Neural cell (in vitro differentiated cells): ENCODE measurements around the gene ZDHHC14. TPM values are rescaled to one million over a fixed set of nuclear protein-coding genes. Genes with fewer than 3 reads are reported as not detected.

Experiments used
- H2AFZ ChIP-seq: fragments of 200-600, 300-800 bp; sonication (generic), shearing (Covaris generic); 2 replicates; pipeline ENCODE4 v1.6.0; 2014; ENCODE audit warnings: low read depth, mild to moderate bottlenecking, antibody characterized with exemption, low read length, moderate library complexity
- H3F3A ChIP-seq: fragments of 200-600 bp; shearing (Covaris generic); 2 replicates; pipeline ENCODE4 v1.6.1; 2016; ENCODE audit warnings: mild to moderate bottlenecking, moderate library complexity, mixed read lengths, antibody characterized with exemption, low read length; ENCODE audit not compliant: insufficient read depth, poor library complexity, severe bottlenecking
- H3K27ac ChIP-seq: fragments of 200-600, 300-800 bp; sonication (generic), shearing (Covaris generic); 2 replicates; pipeline ENCODE4 v1.5.1; 2014; ENCODE audit warnings: mild to moderate bottlenecking, low read length, moderate library complexity
- H3K27me3 ChIP-seq: fragments of 300-800, 200-600 bp; sonication (generic), shearing (Covaris generic); 2 replicates; pipeline ENCODE4 v1.6.0; 2014; ENCODE audit warnings: mild to moderate bottlenecking, low read depth, low read length, moderate library complexity; ENCODE audit not compliant: insufficient read depth
- H3K36me3 ChIP-seq: fragments of 300-800, 200-600 bp; sonication (generic), shearing (Covaris generic); 2 replicates; pipeline ENCODE4 v1.5.1; 2014; ENCODE audit warnings: mild to moderate bottlenecking, antibody characterized with exemption, low read length, moderate library complexity; ENCODE audit not compliant: insufficient read depth
- H3K4me2 ChIP-seq: fragments of 300-800, 200-600 bp; sonication (generic), shearing (Covaris generic); 2 replicates; pipeline ENCODE4 v1.6.0; 2014; ENCODE audit warnings: mild to moderate bottlenecking, low read length
- H3K4me3 ChIP-seq: fragments of 300-800, 200-600 bp; sonication (generic), shearing (Covaris generic); 2 replicates; pipeline ENCODE4 v1.5.1; 2014; ENCODE audit warnings: mild to moderate bottlenecking, low read length, moderate library complexity
- H3K79me2 ChIP-seq: fragments of 200-600 bp; shearing (Covaris generic); replicated peaks from 2 replicates; pipeline ENCODE4 v1.6.0; 2014; ENCODE audit warnings: mild to moderate bottlenecking, low read length, moderate library complexity; ENCODE audit not compliant: insufficient read depth
- H3K9ac ChIP-seq: fragments of 300-800, 200-600 bp; sonication (generic), shearing (Covaris generic); 2 replicates; pipeline ENCODE4 v1.6.1; 2016; ENCODE audit warnings: mild to moderate bottlenecking, low read length, mixed read lengths
- H3K9me2 ChIP-seq: fragments of 200-600 bp; shearing (Covaris generic); 2 replicates; pipeline ENCODE4 v1.6.1; 2016; ENCODE audit warnings: mild to moderate bottlenecking, low read length, mixed read lengths; ENCODE audit not compliant: insufficient read depth
- H3K9me3 ChIP-seq: fragments of 200-600, 300-800 bp; sonication (generic), shearing (Covaris generic); 2 replicates; pipeline ENCODE4 v1.6.1; 2016; ENCODE audit warnings: mild to moderate bottlenecking, mixed run types, low read length, moderate library complexity, mixed read lengths
- H4K20me1 ChIP-seq: fragments of 200-600 bp; shearing (Covaris generic); 2 replicates; pipeline ENCODE4 v1.6.1; 2016; ENCODE audit warnings: mild to moderate bottlenecking, mixed run types; ENCODE audit not compliant: insufficient read depth
- CTCF ChIP-seq: fragments of 450-650 bp; IDR thresholded peaks from 2 replicates; pipeline ENCODE4 v1.5.1; 2014; ENCODE audit warnings: antibody characterized with exemption, mild to moderate bottlenecking, moderate library complexity; ENCODE audit not compliant: poor library complexity, severe bottlenecking
- EP300 ChIP-seq: fragments of 450-650 bp; conservative IDR thresholded peaks from 2 replicates; pipeline ENCODE4 v1.6.1; 2014; ENCODE audit warnings: antibody characterized with exemption, mild to moderate bottlenecking, moderate library complexity; ENCODE audit not compliant: poor library complexity, severe bottlenecking
- EZH2 ChIP-seq: fragments of 200-600, 300-800 bp; shearing (Covaris generic), sonication (generic); IDR thresholded peaks from 2 replicates; pipeline ENCODE4 v1.6.1; 2014; ENCODE audit warnings: antibody characterized with exemption, low read length, borderline replicate concordance, mild to moderate bottlenecking; ENCODE audit not compliant: insufficient read depth, poor library complexity, severe bottlenecking
- MXI1 ChIP-seq: fragments of 450-650 bp; conservative IDR thresholded peaks from 2 replicates; pipeline ENCODE4 v1.6.1; 2014; ENCODE audit warnings: antibody characterized with exemption, mild to moderate bottlenecking; ENCODE audit not compliant: poor library complexity, severe bottlenecking
- POLR2AphosphoS5 ChIP-seq: IDR thresholded peaks from 2 replicates; pipeline ENCODE4 v1.6.1; 2012
- RAD21 ChIP-seq: fragments of 450-650 bp; conservative IDR thresholded peaks from 2 replicates; pipeline ENCODE4 v1.6.1; 2014; ENCODE audit warnings: antibody characterized with exemption, mild to moderate bottlenecking, moderate library complexity
- REST ChIP-seq: IDR thresholded peaks from 2 replicates; pipeline ENCODE4 v1.6.1; 2012; ENCODE audit warnings: borderline replicate concordance
- SMC3 ChIP-seq: fragments of 450-650 bp; conservative IDR thresholded peaks from 2 replicates; pipeline ENCODE4 v1.6.1; 2014; ENCODE audit warnings: antibody characterized with exemption, mild to moderate bottlenecking, moderate library complexity; ENCODE audit not compliant: poor library complexity
- TAF1 ChIP-seq: IDR thresholded peaks from 2 replicates; pipeline ENCODE4 v1.6.1; 2012; ENCODE audit warnings: low read depth
- polyA plus RNA-seq: library from polyadenylated mRNA; depleted of rRNA; stranded (reverse); fragments of >200 nt; gene quantifications from 2 replicates; pipeline ENCODE4 v1.2.3, GENCODE V29; 2014

Gene ZDHHC14
- polyA plus RNA-seq, 1 donor from 2014 or later: 4.1 TPM

- TF ChIP-seq RAD21 (no peak), TAF1 (no peak), POLR2AphosphoS5 (no peak), EP300 (no peak)
- H3F3A ChIP-seq: no peaks in the 10 kb centered on the region
- H3K79me2 ChIP-seq: no peaks in the 10 kb centered on the region
- H3K4me3 ChIP-seq: no peak overlapping the region
- H3K36me3 ChIP-seq: no peaks in the 10 kb centered on the region
- no peaks in the 10 kb centered on the region for H3K9me3 ChIP-seq
- H3K27me3 ChIP-seq: no peaks in the 10 kb centered on the region
- H4K20me1 ChIP-seq: no peaks in the 10 kb centered on the region
- no peak overlapping the region for H3K27ac ChIP-seq
- H2AFZ ChIP-seq: no peak overlapping the region
- no peaks in the 10 kb centered on the region for H3K9me2 ChIP-seq
- no peak overlapping the region for H3K9ac ChIP-seq
- H3K4me2 ChIP-seq: no peak overlapping the region
Observed at GRCh38 chr6:157663261-157663660, 282.3 kb downstream of the ZDHHC14 start.

GRCh38 chr6:157665180-157665579 is 284.2 kb downstream of the ZDHHC14 start:
- no peaks in the 10 kb centered on the region for H3K36me3 ChIP-seq
- H3K9me3 ChIP-seq: no peaks in the 10 kb centered on the region
- H3K27me3 ChIP-seq: no peaks in the 10 kb centered on the region
- no peak overlapping the region for H2AFZ ChIP-seq
- no peak overlapping the region for H3K4me3 ChIP-seq
- TF ChIP-seq REST (no peak), EZH2 (no peak), POLR2AphosphoS5 (no peak), TAF1 (no peak), SMC3 (no peak), RAD21 (no peak), EP300 (no peak), CTCF (no peak), MXI1 (no peak)
- H3K79me2 ChIP-seq: no peaks in the 10 kb centered on the region
- no peaks in the 10 kb centered on the region for H3K9me2 ChIP-seq
- no peak overlapping the region for H3K9ac ChIP-seq
- no peak overlapping the region for H3K4me2 ChIP-seq
- H3F3A ChIP-seq: no peaks in the 10 kb centered on the region
- no peaks in the 10 kb centered on the region for H4K20me1 ChIP-seq
- H3K27ac ChIP-seq: no peak overlapping the region

- no peaks in the 10 kb centered on the region for H3K36me3 ChIP-seq
- no peaks in the 10 kb centered on the region for H3K9me3 ChIP-seq
- no peaks in the 10 kb centered on the region for H3F3A ChIP-seq
- H3K79me2 ChIP-seq: no peaks in the 10 kb centered on the region
- no peak overlapping the region for H3K27ac ChIP-seq
- H4K20me1 ChIP-seq: no peaks in the 10 kb centered on the region
- TF ChIP-seq EP300 (no peak), TAF1 (no peak), RAD21 (no peak), MXI1 (no peak), REST (no peak), CTCF (no peak), EZH2 (no peak), POLR2AphosphoS5 (no peak), SMC3 (no peak)
- H3K4me2 ChIP-seq: no peak overlapping the region
- H3K9me2 ChIP-seq: no peaks in the 10 kb centered on the region
- H3K4me3 ChIP-seq: no peak overlapping the region
- no peak overlapping the region for H2AFZ ChIP-seq
- no peaks in the 10 kb centered on the region for H3K27me3 ChIP-seq
- no peak overlapping the region for H3K9ac ChIP-seq
Observed at GRCh38 chr6:157666729-157667128, 285.7 kb downstream of the ZDHHC14 start.
